Type B pancreatic cell (in vitro differentiated cells): ENCODE data around the gene OTOP2. TPM values are rescaled to one million over a fixed set of nuclear protein-coding genes. Genes with fewer than 3 reads are reported as not detected.

Experiments used
- DNase-seq: peaks from one replicate; pipeline ENCODE4 v3.0.0; 2021; ENCODE audit warnings: mixed read lengths; ENCODE audit not compliant: unreplicated experiment; ENCODE audit errors: extremely low spot score
- H3K27ac Mint-ChIP-seq: 2 replicates; pipeline ENCODE4 v1.8.0; 2021; ENCODE audit warnings: mild to moderate bottlenecking, mixed read lengths
- H3K27me3 Mint-ChIP-seq: 2 replicates; pipeline ENCODE4 v1.8.0; 2021; ENCODE audit warnings: mixed read lengths
- H3K36me3 Mint-ChIP-seq: 2 replicates; pipeline ENCODE4 v1.8.0; 2021; ENCODE audit warnings: mixed read lengths
- H3K4me1 Mint-ChIP-seq: one replicate; pipeline ENCODE4 v1.8.0; 2021; ENCODE audit warnings: mixed read lengths; ENCODE audit not compliant: unreplicated experiment
- H3K4me3 Mint-ChIP-seq: 2 replicates; pipeline ENCODE4 v1.8.0; 2021; ENCODE audit warnings: mild to moderate bottlenecking, mixed read lengths
- H3K9me3 Mint-ChIP-seq: 2 replicates; pipeline ENCODE4 v1.8.0; 2021; ENCODE audit warnings: mixed read lengths
- total RNA-seq: library from RNA; stranded (reverse); gene quantifications from 2 replicates; pipeline ENCODE4 v1.2.1, GENCODE V29; 2021; ENCODE audit warnings: low replicate concordance
- TF ChIP-seq, protein P1 (sequence below): fragments of 200-600 bp; sonication (generic); conservative IDR thresholded peaks from 2 replicates; pipeline ENCODE4 v1.5.0; 2021; ENCODE audit warnings: antibody characterized with exemption, mild to moderate bottlenecking

Gene OTOP2
- total RNA-seq, 1 donor from 2014 or later, result not detected

DNA sequence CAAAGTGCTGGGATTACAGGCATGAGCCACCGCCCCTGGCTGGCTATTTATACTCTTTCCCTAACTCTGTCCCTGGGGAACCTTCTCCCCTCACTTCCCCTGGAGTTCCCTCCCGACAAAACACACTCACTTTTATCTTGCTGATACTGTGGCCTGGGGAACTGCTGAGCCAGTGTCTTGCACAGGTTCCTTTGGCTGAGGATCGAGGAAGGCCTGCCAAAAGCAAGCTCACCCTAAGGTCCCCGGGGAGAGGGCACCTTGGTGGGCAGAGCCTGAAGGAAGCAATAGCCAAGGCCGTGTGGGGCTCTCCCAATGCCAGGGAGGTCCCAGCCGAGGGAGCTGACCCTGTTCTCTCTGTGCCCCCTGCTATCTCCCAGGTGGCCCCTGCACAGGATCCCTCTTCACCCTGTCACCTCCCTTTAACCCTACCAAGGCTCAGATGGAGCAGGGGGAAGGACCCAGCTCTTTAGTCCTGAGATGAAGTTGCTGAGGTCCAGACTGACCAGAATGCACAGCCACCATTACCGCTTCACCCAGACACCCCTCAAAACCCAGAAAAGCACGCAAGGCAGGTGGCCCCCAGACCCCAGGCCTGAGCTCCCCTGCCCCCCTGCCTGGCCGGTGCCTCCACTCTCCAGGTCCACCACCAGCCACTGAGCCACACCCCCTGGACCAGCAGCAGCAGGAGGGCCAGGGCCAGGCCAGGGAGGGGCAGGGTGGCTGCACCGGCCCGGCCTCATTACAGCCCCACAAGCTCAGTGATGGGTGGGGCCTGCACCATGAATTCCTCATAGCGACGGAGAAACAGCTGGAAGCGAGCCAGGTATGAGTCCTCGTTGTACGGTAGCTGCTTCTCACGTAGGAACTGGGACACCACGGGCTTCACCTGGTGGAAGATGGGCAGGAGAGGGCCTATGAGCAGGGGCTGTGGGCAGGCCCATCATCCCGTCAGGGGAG is 46.2 kb upstream of the OTOP2 start:
- no peak overlapping the region for H3K4me3 Mint-ChIP-seq
- DNase-seq, result no peak
- H3K4me1 Mint-ChIP-seq, result no peaks in the 10 kb centered on the region
- no peaks in the 10 kb centered on the region for H3K9me3 Mint-ChIP-seq
- peak overlapping the region; percentile 85 for H3K27ac Mint-ChIP-seq
- TF ChIP-seq, protein P1, sequence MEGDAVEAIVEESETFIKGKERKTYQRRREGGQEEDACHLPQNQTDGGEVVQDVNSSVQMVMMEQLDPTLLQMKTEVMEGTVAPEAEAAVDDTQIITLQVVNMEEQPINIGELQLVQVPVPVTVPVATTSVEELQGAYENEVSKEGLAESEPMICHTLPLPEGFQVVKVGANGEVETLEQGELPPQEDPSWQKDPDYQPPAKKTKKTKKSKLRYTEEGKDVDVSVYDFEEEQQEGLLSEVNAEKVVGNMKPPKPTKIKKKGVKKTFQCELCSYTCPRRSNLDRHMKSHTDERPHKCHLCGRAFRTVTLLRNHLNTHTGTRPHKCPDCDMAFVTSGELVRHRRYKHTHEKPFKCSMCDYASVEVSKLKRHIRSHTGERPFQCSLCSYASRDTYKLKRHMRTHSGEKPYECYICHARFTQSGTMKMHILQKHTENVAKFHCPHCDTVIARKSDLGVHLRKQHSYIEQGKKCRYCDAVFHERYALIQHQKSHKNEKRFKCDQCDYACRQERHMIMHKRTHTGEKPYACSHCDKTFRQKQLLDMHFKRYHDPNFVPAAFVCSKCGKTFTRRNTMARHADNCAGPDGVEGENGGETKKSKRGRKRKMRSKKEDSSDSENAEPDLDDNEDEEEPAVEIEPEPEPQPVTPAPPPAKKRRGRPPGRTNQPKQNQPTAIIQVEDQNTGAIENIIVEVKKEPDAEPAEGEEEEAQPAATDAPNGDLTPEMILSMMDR, result no peak
- H3K27me3 Mint-ChIP-seq, result peaks cover 22% of the 10 kb centered on the region
- H3K36me3 Mint-ChIP-seq, result no peaks in the 10 kb centered on the region

DNA sequence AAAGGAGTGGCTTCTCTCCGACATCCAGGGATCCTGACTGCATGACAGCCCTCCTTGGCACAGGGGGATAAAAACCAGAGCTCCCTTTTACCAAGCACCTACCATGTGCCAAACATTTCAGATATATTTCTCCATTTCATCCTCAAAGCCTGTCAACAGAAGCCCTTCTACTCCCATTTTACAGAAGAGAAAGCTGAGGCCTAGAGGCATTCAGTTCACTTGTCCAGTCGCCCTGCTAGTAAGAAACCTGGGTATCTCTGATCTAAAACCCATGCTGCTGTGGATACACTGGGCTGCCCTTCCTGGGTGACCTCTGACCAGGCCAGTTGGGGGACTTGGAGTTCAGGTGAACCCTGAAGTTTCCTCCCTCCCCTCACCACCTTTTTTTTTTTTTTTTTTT is 45.4 kb upstream of the OTOP2 start:
- Mint-ChIP-seq H3K27ac (peak overlapping the region; percentile 85), H3K9me3 (no peaks in the 10 kb centered on the region), H3K36me3 (no peaks in the 10 kb centered on the region), H3K4me1 (no peaks in the 10 kb centered on the region), H3K4me3 (no peak overlapping the region), H3K27me3 (peaks cover 24% of the 10 kb centered on the region)
- TF ChIP-seq, protein P1, result no peak
- no peak for DNase-seq

DNA sequence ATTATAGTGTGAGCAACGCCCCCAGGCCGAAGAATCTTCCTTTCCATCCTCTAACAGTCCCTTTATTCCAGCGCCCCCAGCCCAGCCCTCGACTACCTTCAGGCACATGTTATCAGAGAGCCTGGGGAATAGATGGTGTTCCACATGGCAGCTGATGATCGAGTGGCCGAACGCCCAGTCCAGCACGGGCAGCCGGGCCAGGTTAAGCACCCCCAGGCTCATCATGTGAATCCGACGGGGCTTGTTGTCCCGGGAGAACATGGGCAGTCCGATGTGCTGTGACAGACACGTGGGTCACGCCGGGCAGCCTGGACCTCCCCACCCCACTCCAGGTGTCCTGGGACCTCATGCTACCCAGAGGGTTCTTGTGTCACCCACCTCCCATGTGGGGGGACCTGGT is 44.8 kb upstream of the OTOP2 start:
- no peaks in the 10 kb centered on the region for H3K36me3 Mint-ChIP-seq
- no peaks in the 10 kb centered on the region for H3K4me1 Mint-ChIP-seq
- no peaks in the 10 kb centered on the region for H3K9me3 Mint-ChIP-seq
- no peak overlapping the region for H3K4me3 Mint-ChIP-seq
- TF ChIP-seq, protein P1, result no peak
- no peak for DNase-seq
- no peak overlapping the region for H3K27ac Mint-ChIP-seq
- peaks cover 24% of the 10 kb centered on the region for H3K27me3 Mint-ChIP-seq

DNA sequence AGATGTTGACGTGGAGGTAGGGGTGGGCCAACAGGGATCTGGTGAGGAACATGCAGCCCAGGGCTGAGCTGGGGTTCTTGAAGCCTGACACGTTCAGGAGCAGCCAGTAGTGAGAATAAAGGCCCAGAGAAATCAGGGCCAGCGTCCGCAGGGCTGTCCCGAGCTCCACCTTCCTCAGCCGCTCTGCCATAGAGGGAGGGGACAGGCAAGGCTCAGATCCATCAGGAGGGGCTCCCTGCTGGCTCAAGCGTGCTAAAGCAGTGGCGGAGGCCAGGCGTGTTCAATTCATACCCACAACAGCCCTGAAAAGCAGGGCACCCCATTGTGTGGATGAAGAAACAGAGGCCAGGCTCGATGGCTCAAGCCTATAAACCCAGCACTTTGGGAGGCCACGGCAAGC is 43.0 kb upstream of the OTOP2 start:
- Mint-ChIP-seq H3K36me3 (no peaks in the 10 kb centered on the region), H3K4me1 (no peaks in the 10 kb centered on the region), H3K9me3 (no peaks in the 10 kb centered on the region), H3K27ac (no peak overlapping the region), H3K4me3 (no peak overlapping the region), H3K27me3 (peaks cover 24% of the 10 kb centered on the region)
- TF ChIP-seq, protein P1, result no peak
- no peak for DNase-seq

DNA sequence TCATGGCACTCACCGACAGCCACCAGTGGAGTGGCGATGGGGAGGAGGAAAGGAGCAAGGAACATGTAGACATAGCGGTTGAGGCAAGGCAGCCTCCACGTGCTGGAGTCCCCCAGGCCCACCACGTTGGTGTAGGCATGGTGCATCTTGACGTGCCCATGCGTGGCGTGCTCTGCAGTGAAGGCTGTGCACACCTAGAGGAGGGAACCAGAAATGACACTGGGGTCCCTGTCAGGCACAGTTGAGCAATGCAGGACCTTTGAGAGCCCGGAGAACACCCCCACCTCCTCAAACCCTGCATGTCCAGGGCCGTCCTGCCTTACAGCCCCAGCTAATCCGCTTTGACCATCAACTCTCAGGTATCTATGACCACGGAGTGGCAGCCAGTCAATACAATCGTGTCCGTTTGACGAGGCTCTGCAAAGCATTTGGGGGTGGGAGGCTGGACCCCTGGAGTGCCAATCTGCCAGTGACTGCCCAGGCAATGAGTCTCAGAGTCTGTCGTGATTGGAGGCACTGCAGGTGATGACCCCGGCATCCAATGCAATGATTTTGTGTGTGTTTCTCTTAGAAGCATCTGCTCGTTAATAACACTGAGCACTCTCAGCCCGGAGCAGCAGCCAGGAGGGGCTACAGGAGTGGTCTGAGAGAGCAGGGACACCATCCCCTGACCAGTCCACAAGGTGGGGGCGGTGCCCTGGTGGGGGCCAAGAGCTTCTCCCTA is 41.4 kb upstream of the OTOP2 start:
- Mint-ChIP-seq H3K4me1 (no peaks in the 10 kb centered on the region), H3K9me3 (no peaks in the 10 kb centered on the region), H3K36me3 (no peaks in the 10 kb centered on the region), H3K27me3 (peaks cover 32% of the 10 kb centered on the region), H3K4me3 (no peak overlapping the region), H3K27ac (no peak overlapping the region)
- DNase-seq, result no peak
- TF ChIP-seq, protein P1, result no peak
